ENCODE data around the gene CLEC1B.

DNA sequence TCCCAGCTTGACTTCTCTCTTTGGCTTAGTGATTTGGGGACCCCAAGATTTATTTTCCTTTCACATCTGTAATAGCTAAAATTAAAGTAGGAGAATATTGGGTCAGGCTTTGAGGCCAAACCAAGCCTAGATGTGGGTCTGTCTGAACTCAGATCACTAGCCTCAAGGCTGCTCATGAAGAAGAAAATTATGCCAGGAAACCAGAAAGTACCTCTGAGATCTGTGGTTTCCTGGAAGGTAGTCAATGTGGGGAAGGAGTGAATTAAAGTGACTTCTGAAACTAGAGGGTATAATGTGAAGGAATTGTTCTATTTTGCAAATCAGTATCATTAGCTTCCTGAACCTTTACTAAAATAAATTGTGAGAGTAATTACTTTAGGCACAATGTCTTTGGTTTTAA lies 41.1 kb downstream of the CLEC1B start:
- TF ChIP-seq, protein P1, sequence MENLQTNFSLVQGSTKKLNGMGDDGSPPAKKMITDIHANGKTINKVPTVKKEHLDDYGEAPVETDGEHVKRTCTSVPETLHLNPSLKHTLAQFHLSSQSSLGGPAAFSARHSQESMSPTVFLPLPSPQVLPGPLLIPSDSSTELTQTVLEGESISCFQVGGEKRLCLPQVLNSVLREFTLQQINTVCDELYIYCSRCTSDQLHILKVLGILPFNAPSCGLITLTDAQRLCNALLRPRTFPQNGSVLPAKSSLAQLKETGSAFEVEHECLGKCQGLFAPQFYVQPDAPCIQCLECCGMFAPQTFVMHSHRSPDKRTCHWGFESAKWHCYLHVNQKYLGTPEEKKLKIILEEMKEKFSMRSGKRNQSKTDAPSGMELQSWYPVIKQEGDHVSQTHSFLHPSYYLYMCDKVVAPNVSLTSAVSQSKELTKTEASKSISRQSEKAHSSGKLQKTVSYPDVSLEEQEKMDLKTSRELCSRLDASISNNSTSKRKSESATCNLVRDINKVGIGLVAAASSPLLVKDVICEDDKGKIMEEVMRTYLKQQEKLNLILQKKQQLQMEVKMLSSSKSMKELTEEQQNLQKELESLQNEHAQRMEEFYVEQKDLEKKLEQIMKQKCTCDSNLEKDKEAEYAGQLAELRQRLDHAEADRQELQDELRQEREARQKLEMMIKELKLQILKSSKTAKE (CRISPR knock-in tag; IDR thresholded peaks at IDR 0.05; ENCODE audit: borderline replicate concordance), result no peak
- TF ChIP-seq ZNF780A (CRISPR knock-in tag; IDR thresholded peaks at IDR 0.05) (no peak), HDAC2 (CRISPR knock-in tag; IDR thresholded peaks at IDR 0.05) (no peak), ZFAT (CRISPR knock-in tag; conservative IDR thresholded peaks at IDR 0.05) (no peak), TEAD2 (CRISPR knock-in tag; IDR thresholded peaks at IDR 0.05) (no peak), SOX6 (IDR thresholded peaks at IDR 0.05) (no peak), SOX6 (CRISPR knock-in tag; IDR thresholded peaks at IDR 0.05) (no peak), PBX3 (CRISPR knock-in tag; IDR thresholded peaks at IDR 0.05; ENCODE audit: borderline replicate concordance) (no peak), CTCF (CRISPR knock-in tag; IDR thresholded peaks at IDR 0.05) (no peak), ZFX (CRISPR knock-in tag; IDR thresholded peaks at IDR 0.05; ENCODE audit: low read depth) (no peak), JUNB (CRISPR knock-in tag; IDR thresholded peaks at IDR 0.05; ENCODE audit: borderline replicate concordance) (no peak), ZBED4 (CRISPR knock-in tag; IDR thresholded peaks at IDR 0.05; ENCODE audit: borderline replicate concordance) (no peak), POLR2AphosphoS5 (IDR thresholded peaks at IDR 0.05; ENCODE audit: low read depth, low read length) (no peak)
- TF ChIP-seq, protein P2, sequence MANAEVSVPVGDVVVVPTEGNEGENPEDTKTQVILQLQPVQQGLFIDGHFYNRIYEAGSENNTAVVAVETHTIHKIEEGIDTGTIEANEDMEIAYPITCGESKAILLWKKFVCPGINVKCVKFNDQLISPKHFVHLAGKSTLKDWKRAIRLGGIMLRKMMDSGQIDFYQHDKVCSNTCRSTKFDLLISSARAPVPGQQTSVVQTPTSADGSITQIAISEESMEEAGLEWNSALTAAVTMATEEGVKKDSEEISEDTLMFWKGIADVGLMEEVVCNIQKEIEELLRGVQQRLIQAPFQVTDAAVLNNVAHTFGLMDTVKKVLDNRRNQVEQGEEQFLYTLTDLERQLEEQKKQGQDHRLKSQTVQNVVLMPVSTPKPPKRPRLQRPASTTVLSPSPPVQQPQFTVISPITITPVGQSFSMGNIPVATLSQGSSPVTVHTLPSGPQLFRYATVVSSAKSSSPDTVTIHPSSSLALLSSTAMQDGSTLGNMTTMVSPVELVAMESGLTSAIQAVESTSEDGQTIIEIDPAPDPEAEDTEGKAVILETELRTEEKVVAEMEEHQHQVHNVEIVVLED (CRISPR knock-in tag; IDR thresholded peaks at IDR 0.05; ENCODE audit: borderline replicate concordance), result no peak

Measured in HepG2 (cell line).